AG20443 (cell line): ENCODE data around the gene MED23.

Experiments
- DNase-seq: peaks from one replicate; pipeline ENCODE4 v3.0.0; 2012; ENCODE audit warnings: low spot score, mixed read lengths

The MED23 gene

GRCh38 chr6:131641554-131641953, 13.5 kb upstream of the MED23 start:
- DNase-seq, result no peak

- no peak for DNase-seq
Measured at GRCh38 chr6:131640576-131640975, 12.5 kb upstream of the MED23 start.

- no peak for DNase-seq
Measured at GRCh38 chr6:131640100-131640499, 12.1 kb upstream of the MED23 start.

- DNase-seq, result no peak
Measured at GRCh38 chr6:131638013-131638412, 10.0 kb upstream of the MED23 start.

- DNase-seq, result peak; percentile 29
Measured at GRCh38 chr6:131636880-131637792, 9.1 kb upstream of the MED23 start, which contains the start of gene ENPP3. Gene ENPP3, plus strand, starts transcription at chr6:131637302. Its CDS starts 83 bp downstream, at chr6:131637385.

GRCh38 chr6:131635384-131636340, 7.6 kb upstream of the MED23 start:
- DNase-seq, result no peak

- no peak for DNase-seq
Measured at GRCh38 chr6:131631625-131632289, 3.7 kb upstream of the MED23 start.

- no peak for DNase-seq
Measured at GRCh38 chr6:131629651-131630050, 1.6 kb upstream of the MED23 start.

- DNase-seq, result peak; percentile 9
Measured at GRCh38 chr6:131628726-131629125, 684 bp upstream of the MED23 start.

GRCh38 chr6:131615275-131615674, 12.8 kb downstream of the MED23 start:
- DNase-seq, result no peak

GRCh38 chr6:131613296-131613925, 14.6 kb downstream of the MED23 start:
- DNase-seq, result no peak

GRCh38 chr6:131602781-131603312, 25.2 kb downstream of the MED23 start:
- peak; percentile 86 for DNase-seq

GRCh38 chr6:131600716-131601115, 27.3 kb downstream of the MED23 start:
- DNase-seq, result no peak

GRCh38 chr6:131597446-131597845, 30.6 kb downstream of the MED23 start:
- DNase-seq, result peak; percentile 7

- DNase-seq, result no peak
Measured at GRCh38 chr6:131594074-131594473, 34.0 kb downstream of the MED23 start.

- DNase-seq, result no peak
Measured at GRCh38 chr6:131592935-131593334, 35.1 kb downstream of the MED23 start.

GRCh38 chr6:131588643-131589042, 39.4 kb downstream of the MED23 start:
- no peak for DNase-seq

- no peak for DNase-seq
Measured at GRCh38 chr6:131587909-131588308, 40.1 kb downstream of the MED23 start.

- no peak for DNase-seq
Measured at GRCh38 chr6:131586543-131586942, 41.5 kb downstream of the MED23 start.

- no peak for DNase-seq
Measured at GRCh38 chr6:131581523-131581922, 46.5 kb downstream of the MED23 start.

- no peak for DNase-seq
Measured at GRCh38 chr6:131575834-131576478, 52.1 kb downstream of the MED23 start.
